Stimulated activated CD8-positive, alpha-beta memory T cell treated with anti-CD3 and anti-CD28 coated beads, Interleukin-4, amount 100 ng/mL, for 1 hour (primary cell): ENCODE data around the gene FYN.

ENCODE experiments used
- DNase-seq, 2 donors: peaks; one replicate each; pipeline ENCODE4 v3.0.0-alpha.2; 2020; ENCODE audit warnings: low read depth in 2 of 2, low spot score in 1 of 2

FYN gene

DNA sequence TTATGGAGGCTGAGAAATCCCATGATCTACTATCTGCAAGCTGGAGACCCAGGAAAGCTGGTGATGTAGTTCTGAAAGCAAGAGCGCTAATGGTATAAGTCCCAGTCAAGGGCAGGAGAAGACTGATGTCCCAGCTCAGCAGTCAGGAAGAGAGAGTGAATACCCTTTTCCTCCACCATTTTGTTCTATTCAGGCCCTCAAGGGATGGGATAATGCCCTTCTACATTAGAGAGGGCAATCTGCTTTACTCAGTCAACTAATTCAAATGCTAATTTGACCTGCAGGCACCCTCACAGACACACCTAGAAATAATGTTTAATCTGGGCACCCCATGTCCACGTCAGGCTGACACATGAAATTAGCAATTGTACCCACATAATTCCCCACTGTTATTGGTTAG, 10.8 kb upstream of the FYN start:
- no peak for DNase-seq

DNA sequence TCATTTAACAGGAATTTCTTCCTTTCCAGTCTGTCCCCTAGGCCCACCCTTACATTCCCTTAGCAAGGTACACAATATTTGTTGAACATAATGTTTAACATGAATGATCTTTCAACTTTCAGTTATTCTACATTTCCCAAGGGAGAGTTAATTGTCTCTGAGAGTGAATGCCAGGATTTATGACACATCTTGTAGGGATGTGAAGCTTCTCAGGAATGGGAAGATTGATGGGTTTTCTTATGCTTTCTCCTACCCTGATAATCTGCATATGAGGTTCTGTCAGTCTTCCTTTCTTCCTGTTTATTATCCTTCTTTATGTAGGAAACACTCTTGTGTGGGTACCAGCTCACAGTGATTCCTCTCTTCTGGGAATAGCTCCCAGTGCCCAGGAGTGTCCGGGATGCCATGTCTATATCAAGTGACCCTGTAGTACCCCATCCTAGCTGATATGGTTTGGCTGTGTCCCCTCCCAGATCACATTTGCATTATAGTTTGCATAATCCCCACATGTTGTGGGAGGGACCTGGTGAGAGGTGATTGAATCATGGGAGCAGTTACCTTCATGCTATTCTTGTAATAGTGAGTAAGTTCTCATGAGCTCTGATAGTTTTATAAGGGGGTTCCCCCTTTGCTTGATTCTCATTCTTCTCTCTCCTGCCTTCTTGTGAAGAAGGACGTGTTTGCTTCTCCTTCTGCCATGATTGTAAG, 7.1 kb upstream of the FYN start:
- DNase-seq: no peak

DNA sequence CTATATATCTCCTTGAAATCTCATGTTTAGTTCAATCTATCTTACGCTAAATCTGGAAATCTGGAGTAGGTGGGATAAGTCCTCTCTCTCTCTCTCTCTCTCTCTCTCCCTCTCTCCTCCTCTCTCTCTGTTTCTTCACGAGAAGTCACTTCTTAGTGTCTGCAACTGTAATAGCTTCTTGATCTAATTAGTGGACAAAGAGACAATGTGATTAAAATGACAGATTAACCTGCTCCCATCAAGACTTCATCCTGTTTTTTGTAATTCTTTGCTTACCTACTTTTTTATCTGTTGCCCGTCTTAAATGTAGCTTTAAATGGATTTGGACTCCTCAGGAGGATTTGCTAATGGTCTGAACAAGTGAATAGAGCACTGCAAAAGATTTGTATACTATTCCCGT, 2.5 kb upstream of the FYN start:
- no peak for DNase-seq

- DNase-seq: no peak
Observed at GRCh38 chr6:111874025-111874415, 768 bp upstream of the FYN start.

- DNase-seq: peak; percentile 32 to 52
Observed at GRCh38 chr6:111872401-111873177, 663 bp downstream of the FYN start.

- no peak for DNase-seq
Observed at GRCh38 chr6:111871725-111872400, 1.4 kb downstream of the FYN start.

GRCh38 chr6:111871207-111871606, 2.0 kb downstream of the FYN start:
- DNase-seq: peak in 1 of 2 donors; percentile 24

GRCh38 chr6:111870742-111871064, 2.5 kb downstream of the FYN start:
- DNase-seq: no peak

DNA sequence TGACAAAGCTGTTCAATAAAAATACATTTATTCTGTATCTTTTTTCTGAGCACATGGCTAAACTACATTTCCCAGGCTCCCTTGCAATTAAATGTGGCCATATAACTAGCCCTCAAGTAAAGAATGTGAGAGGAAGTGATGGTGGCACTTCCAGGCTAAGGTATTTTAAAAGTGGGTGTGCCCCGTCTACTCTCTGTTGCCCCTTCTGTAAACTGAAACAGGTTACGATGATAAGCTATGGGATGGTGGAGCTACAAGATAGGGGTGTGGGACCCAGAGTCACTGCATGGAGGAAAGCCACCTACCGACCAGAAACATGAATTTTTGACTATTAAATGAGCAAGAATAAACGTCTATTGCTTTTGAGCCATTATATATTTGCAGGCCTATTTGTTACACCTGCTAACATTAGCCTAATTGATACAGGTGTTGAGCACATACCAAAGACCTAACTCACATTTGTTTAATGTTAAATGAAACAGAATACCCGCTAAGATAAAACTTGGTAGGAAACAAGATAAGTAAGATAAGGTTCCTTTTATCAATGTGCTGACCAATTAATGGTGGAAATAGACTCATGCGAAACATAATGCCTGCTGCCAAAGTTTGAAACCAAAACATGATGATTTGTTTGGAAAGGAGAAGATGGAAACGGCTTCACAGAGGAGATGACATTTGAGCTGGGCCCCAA, 3.1 kb downstream of the FYN start:
- DNase-seq: no peak

GRCh38 chr6:111866857-111867256, 6.4 kb downstream of the FYN start:
- no peak for DNase-seq

- no peak for DNase-seq
Observed at GRCh38 chr6:111865909-111866546, 7.2 kb downstream of the FYN start.

- no peak for DNase-seq
Observed at GRCh38 chr6:111865049-111865585, 8.1 kb downstream of the FYN start.

DNA sequence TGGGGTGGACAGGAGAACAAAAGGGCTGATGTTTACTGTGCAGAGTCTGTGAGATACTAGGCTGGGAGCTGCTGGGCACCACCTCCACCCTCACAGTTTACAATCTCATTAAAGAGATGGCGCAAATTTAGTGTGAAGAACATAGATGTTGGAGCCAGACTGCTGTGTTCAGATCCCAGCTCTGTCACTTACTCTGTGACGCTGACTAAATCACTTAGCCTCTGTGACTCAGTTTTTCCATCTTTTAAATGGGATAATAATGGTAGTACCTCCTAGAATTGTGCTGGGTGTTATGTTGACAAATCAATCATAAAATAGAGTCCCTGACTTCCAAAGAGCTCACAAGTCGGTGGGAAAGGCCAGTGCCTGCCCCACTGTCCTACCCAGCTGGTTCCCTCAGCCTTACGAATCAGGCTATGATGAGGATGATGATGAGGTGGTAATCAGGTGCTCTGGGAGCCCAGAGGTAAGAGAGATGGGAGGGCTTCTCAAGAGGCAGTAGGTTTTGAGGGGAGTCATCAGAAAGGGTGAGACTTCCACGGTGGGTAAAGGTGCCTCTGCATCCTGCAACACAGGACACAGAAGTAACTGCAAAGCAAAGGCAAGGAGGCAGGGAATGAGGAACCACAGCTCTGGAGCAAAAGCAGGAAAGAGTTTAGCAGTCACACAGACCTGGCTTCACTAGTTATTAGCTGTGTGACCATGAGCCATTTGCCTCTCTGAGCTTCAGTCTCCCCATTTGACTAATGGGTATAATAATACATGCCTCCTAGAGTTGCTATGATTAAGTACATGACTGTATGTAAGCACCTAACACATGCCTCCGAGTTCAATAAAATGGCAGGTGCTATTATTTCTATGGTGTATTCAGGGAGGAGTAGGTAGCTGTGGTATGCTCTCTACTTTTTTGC, 8.9 kb downstream of the FYN start:
- no peak for DNase-seq

DNA sequence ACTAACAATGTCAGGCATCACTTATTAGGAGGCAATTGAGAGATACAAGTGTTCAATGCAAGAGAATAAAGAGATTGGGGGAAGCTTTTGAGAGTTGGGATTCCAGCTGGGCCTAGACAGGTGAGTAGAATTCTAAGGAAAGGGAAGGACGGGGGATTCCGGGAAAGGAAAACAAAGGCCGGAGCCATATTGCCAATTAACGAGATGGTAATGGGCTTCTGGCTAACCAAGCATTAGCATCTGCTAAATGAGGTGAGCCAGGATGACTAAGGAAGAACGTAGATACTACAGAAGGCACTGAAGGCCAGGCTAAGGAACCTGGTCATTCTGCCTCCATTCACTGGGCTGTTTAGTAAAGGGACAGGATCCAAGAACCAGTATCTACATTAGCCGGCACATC, 10.5 kb downstream of the FYN start:
- no peak for DNase-seq

DNA sequence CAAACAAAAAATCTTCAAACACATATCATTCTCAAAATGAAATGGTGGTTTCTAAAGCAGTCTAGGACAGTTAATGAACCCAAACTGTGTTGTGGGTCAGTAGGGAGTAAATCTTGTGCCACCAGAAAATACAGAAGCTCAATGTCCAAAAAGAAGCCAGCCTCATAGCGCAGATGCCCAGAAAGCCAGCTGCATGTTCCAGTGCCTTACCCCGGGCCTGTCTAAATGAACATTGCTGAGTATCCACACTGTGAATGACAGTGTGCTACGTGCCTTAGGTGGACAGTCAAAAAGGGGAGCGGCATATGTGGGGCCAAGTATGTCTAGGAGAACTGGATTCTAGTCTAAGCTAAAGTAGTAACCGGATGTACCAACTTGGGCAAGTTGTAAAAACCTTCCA, 10.9 kb downstream of the FYN start:
- no peak for DNase-seq

GRCh38 chr6:111861431-111861885, 11.8 kb downstream of the FYN start:
- DNase-seq: no peak

- no peak for DNase-seq
Observed at GRCh38 chr6:111858347-111858746, 14.9 kb downstream of the FYN start.

DNA sequence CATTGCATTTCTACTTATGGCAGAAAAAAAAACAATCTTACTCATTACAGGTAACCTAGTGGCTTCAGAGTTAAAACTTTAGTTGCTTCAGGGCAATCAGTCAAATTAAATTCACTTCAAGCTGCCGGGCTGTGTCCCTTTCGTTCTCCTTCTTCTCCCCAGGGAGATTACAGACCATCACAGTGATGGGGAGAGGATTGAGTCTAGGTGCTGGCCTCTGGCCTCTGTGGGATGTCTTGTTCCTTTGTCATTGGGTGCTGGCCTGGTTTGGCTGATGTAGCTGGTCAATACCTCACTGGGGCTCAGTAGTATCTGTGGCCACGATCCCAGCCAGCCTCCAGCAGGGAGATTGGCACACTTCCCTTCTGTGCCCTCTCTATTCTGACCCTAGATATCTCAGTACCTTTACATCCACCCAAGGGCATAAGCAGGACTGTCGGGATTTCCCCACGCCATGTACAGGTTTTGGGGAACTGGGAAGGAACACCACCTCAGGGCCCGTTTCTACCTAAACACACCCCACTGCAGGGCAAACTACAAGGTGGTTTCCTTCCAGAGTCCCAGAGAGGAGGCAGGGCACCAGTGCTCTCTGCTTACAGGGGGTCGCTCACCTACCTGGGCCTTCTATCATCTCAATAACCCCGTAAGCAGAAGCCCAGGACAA, 15.4 kb downstream of the FYN start:
- DNase-seq: no peak

DNA sequence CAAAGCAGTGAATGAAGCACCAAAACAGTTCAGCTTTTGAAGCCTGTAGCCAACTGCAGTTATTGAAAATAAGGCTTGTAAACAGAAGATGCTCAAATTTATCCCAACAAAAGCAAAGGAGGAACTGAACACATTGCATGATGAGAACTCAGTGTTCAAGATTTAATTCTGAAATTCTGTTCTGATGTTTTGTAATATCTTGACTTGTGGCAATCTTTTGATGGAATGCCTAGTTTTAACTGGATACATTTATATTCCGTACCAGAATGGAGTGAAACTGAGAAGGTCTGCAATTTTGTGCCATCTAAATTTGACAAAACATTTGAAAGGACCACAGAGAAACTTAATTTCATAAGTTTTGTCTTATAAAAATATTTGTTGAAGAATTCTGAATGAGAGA, 17.5 kb downstream of the FYN start:
- DNase-seq: no peak
